Stimulated activated CD8-positive, alpha-beta memory T cell treated with anti-CD3 and anti-CD28 coated beads, Interleukin-4, amount 100 ng/mL, for 1 hour (primary cell): ENCODE data around the gene GTF2F2.
"Not testable (repeated sequence)": the region's sequence is repeated elsewhere in the genome, so short reads cannot be mapped to it uniquely, and the experiment has no call there.

Experiments used
- DNase-seq, 2 donors: peaks; one replicate each; pipeline ENCODE4 v3.0.0-alpha.2; 2020; ENCODE audit warnings: low read depth in 2 of 2, low spot score in 1 of 2

The GTF2F2 gene

DNA sequence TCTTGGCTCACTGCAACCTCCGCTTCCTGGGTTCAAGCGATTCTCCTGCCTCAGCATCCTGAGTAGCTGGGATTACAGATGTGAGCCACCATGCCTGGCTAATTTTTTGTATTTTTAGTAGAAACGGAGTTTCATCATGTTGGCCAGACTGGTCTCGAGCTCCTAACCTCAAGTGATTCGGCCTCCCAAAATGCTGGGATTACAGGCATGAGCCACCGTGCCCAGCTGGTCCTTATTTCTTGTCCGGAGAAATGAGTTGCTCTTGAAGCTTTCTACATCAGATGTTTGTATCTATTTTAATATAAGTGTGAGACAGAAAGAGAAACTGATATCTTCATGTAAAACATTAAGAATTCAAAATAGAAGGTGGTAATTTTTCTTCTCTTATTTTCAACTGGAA lies 124.4 kb downstream of the GTF2F2 start:
- not testable (repeated sequence) for DNase-seq

DNA sequence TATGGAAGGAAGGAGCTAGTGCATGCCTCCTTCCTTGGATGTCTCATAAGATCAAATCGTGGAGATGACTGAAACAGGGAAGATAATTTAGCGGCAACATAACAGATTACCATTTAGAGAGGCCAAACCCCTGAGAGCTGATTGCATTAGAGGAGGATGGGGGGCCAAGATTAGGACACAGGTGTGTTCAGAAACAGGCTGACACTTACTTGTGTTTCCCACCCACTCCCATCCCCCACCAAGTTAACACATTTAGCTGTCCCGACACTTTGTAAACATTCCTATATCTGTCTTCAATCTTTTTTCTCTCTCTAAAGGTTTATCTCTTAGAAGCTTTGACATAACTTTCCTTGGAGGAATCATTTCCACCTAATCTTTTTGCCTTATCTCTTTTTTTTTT lies 129.4 kb downstream of the GTF2F2 start:
- no peak for DNase-seq

DNA sequence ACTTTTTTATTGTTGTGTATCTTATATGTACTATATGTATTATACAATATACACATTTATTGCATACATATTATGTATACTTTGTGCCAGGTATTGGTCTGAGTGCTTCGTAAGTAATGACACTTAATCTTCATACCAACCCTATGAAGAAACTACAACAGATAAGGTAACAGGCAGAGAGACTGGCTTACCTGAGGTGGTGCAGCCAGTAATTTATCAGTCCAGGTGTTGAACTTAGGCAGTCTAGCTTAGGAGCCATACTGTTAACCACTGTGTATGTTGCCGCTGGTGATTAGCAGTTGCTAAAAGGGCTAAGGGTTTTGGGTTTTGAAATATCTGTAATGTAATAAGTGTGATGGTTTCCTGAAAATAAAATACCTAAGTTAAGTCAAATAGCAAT lies 134.1 kb downstream of the GTF2F2 start:
- no peak for DNase-seq

DNA sequence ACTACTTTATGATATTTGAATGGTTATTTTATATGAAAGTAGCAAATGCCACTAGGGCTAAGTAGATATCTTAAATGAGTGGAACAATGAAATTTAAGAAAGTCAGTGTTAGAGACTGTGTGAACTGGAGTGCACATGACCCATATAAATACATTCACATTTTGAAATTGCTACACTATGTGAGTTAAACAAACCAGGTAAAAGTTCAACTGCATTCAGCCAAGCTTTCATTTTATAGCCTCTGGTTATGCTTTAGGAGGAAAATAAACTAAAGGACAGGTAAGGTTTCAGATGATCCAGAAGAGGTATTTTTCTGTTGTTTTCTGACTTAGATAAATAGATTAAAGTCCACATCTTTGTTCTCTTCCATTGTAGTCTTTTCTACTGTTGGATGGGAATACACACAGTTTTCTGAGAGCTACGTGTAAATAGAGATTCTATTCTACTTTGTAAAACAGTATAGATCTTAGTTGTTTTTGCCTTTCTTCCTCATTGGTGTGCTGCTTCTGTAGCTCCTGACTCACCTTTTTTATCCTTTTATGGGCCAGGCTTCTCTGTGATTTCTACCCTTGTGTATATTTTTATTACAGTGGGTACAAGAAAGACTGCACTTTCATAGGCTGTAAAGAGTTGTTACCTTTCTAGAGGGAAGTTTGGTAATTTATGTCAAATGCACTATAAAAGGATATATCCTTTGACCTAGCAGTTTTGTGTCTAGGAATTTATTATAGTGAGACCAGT lies 135.1 kb downstream of the GTF2F2 start:
- DNase-seq, result no peak

DNA sequence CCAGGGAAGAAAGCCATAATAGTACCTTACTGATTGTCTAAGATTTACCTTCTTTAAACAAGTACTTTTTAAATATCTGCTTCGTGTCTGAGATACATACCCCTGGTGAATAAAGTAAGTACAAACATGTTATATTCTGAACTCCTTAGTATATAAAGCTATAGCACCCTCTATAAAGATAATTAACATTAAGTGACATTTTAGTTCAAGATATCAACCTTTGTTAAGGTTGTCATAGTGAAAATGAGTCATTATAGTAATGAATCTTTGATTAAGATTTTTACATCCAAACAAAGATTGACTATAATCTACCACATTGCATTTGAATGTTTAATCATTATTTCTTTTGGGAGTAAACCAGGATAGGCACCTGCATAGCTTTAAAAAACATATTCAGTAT lies 135.9 kb downstream of the GTF2F2 start:
- DNase-seq, result no peak

DNA sequence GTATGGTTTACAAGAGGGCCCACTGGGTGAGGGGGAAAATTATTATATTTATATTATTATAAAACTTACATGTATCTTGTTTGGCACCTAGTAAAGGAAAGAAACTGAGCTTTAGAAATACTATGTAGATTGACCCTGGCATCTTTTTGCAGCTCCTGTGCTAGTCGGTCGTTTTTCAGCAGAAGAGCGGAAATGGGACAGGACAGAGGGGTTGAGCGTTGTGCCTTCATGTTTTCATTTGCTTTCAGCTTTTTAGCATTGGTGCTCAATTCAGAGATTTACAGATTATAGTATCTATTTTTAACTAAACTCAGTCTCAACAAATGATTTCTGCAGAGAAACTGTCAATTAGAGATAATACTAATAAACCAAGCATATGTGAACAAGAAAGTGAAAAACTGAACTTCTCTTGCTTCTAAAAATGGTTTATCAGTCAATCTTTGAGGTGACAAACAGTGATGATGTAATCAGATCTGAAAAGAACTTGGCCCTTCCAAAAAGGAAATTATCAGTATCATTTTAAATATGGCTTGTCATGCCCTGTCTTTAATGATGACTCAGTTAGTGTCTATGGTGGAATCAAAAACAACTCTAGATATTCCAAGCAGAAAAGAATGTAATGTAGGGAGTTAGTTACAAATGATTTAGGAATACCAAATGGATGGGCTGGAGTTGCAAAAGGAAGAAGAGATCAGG lies 137.5 kb downstream of the GTF2F2 start:
- DNase-seq, result no peak

DNA sequence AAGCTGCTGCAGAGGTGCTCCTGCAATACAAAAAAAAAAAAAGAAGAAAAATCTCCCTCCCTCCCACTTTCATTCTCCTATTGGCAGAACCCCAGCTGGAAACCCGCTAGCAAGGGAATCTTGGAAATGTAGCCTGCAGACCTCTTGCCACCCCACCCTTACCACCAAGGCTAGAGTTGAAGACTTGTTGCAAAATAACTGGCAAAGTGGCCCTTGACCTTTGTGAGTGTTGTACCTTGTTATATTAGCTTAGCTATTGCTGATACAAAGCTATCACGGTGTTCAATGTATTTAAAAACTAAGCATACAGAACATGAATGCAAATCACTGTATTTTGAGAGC lies 138.0 kb downstream of the GTF2F2 start:
- DNase-seq, result no peak

DNA sequence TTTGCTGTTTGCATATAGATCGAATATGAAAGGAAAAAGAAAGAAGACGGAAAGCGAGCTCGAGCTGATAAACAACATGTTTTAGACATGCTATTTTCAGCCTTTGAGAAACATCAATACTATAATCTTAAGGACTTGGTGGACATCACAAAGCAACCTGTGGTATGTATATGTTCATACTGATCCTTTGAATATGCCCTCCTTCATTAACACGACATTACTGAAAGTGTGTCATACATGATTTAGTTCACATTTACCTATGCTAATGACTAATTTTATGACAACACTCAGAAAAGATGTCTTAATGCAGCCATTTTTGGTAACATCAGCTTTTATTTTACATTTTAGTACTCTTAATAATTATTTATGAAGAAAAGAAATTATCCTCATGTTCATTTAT lies 146.9 kb downstream of the GTF2F2 start:
- no peak for DNase-seq

DNA sequence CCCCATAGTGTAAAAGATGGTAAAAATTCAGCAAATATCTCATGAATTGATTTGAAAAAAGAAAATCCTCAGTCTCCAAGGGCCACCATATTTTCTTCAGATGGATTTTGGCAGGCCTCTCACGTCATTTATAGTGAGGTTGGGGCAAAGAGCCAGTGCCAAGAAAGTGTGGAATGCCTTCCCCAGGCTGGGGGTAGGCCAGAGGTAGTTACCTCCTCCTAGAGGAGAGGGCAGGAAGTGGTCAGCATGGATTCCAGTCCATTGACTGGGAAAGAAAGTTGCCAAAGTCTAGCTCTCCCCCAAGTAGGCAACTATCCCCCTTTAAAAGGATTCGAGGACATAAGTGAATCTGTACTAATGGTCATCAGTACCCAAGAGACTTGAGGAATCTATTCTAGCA lies 148.9 kb downstream of the GTF2F2 start:
- DNase-seq, result no peak

DNA sequence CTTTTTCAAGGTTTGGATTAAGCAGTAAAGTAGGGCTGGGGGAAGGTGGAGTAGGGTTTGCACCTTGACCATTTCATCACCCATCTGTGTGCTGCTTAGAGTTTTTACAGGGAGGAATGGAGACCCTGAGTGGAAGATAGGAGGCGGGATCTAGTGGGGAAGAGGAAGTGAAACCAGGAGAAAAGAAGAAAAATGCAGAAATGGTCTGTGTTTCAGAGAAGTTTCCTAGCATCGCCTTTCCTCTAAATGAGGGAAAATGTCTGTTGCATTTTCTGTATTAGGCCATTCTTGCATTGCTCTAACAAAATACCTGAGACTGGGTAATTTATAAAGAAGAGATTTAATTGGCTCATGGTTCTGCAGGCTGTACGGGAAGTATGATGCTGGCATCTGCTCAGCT lies 156.6 kb downstream of the GTF2F2 start:
- no peak for DNase-seq

DNA sequence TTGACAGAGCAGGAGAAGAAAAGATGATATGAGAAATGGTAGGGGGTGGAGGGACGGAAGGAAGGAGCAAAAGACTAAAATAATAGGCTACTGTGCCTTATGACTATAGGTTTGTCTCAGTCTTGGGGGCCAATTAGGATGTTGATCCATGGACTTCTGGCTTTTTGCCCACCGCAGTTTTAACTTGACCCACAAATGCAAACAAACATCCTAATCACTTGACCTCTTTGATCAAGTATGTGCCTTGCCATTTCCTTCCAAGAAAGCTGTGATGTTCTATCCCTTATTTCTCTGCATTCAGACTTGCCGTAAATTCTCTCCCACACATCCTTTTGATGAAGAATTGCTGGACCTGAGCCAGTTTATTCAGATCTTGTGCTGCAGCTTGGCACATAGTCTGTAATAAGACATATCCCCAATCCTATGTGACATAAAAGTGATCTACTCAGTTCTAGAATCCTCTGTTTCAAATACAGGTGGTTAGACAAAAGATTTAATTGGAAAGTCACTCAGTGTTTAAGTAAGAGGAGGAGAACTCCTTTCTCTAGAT lies 157.9 kb downstream of the GTF2F2 start:
- no peak for DNase-seq

DNA sequence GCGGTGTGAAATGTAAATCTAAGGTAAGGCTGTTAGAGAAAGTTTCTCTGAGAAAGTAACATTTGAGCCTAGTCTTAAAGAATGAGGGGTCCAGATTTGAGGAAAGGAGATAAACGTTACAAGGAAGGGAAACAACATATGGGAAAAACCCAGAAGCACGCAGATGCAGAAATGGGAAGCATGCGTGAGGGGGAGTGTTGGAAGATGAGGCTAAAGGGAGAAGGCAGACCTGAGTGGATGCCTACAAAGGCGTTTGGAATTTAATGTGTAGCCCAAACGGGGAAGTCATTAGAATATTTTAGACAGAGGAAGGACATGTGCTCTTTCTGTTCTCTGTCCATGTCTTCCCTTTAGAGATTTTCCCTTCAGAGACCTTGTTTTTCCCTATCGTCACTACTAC lies 159.7 kb downstream of the GTF2F2 start:
- DNase-seq, result no peak

DNA sequence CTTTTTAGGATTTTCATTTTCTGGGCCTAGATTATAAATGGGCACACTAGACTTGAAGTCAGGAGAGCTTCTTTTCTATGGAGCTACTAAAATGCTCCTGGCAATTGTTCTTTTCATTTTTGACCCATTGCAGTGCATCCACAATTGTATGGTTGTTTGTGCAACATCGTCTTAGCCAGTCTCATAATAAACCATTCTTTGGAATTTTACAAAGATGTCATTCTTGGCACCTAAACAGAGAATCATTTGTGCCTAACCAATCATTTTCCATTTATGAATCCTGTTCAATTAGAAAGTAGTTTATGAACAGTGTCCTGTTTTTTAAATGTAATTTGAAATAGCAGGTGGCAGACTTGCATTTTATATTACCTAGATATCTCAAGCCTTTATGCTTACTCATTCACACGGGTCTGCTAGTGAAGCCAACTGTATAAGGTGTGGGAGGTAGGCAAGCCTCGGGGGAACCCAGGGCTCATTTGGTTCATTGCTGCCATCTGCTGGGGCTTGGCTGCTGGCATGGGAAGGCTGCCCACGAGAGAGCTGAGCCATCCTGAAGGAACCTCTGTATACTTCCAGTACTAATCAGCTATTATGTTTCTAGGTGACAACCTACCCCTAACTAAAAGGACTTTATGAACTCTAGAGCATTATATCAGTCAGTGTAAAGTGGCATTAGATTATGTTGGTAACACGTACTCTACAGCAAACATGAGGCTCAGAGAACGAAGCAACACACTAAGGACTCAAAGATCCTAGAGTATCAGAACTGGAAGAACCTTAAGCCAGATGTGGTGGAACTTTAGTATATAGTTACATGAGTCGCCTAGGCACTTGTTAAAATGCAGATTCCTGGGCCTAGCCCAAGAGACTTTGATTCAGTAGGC lies 160.7 kb downstream of the GTF2F2 start:
- peak in 1 of 2 donors; percentile 9 for DNase-seq

DNA sequence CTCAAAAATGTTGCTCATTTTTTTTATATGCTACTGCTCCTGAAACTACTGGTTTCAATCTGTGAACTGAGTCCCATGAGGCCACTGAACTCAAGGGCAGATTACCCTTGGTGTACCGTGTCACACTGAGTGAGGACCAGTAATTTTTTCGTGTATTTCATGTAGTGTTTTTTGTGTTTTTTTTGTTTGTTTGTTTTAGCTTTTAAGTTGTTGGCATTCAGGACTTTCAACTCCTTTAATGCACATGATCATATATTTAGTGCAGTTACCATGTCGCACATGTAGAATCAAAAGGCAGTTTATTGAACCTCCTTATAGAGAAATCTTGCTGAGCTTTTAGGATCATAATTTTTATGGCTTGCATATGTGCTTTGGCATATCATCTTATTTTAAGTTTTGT lies 162.7 kb downstream of the GTF2F2 start:
- no peak for DNase-seq

DNA sequence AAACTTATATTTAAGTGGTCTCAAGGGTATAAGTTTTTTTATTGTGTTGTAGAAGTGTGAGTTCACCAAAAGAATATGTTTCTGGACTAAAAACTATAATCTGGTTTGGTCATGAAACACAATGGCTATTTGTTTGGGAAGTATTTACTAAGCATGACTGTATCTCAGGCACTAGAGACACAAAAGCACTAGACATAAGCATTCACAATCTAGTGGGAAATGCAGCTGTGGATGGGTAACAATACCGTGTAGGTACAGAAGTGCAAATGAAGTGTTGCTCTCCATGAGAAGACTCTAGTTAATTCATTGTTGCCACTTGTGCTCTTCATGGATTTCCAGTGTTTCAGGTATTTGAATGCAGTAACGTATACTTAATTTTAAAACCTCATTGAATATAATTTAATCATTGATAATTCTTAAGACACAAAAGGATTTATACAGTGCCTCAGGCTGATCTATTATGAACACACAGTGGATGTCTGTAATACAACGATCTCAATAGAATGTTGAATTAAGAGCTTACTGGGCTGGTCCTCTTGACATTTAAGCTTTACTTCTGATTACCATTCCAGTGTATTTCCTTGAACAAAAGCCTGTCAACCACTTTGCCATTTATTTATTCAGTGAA lies 169.7 kb downstream of the GTF2F2 start:
- no peak for DNase-seq

DNA sequence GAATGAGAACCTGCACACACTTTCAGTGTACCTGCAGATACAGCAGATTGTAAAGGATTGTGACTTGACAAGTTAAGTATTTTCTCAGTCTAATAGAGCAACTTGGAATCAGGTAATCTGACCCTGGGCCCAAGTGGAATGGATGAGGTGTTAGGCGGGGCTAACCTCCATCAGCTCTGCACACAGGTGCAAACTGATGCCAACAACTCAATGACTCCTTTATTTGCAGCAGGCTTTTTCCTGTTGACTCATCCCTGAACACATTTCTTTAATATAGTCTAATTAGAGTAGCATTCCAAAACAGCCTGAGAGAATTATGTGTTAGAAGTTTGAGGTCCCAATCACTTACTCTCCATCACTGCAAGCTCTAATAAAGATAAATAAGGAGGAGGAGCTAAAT lies 171.9 kb downstream of the GTF2F2 start:
- DNase-seq, result no peak

DNA sequence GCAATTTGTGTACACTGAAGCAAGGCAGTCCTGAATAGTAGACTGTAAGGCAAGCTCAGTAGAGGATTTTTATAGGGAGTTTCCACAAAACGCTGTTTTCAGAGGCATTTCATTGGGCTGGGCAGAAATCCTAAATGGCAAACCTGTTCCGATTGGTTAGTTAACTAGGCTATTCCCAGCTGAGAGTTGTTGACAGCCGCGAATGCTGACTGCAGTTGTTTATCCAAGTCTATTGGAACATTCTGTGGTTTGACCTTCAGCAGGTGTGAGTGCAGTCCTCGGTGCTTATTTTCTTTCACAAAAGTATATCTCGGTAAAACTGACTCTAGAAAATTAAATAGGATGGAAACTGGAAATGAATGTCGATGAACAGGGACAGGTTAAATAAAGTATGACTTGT lies 175.2 kb downstream of the GTF2F2 start:
- no peak for DNase-seq

DNA sequence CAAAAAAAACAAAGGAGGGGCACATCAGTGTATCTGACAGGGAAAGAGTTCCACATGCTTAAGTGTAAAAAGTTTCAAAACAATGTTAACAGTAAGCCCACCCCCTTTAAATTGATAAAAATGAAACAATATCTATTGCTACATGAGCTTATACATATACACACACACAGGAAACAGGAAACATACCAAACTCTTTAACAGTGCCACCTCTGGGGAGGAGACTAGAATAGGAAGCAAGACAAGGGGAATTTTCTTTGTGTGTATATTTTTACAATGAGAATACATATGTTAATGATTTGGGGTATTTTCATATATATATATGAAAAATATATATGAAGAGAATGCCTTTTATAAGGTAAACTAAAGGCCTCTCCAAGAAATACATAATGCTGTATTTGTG lies 175.9 kb downstream of the GTF2F2 start:
- DNase-seq, result no peak

DNA sequence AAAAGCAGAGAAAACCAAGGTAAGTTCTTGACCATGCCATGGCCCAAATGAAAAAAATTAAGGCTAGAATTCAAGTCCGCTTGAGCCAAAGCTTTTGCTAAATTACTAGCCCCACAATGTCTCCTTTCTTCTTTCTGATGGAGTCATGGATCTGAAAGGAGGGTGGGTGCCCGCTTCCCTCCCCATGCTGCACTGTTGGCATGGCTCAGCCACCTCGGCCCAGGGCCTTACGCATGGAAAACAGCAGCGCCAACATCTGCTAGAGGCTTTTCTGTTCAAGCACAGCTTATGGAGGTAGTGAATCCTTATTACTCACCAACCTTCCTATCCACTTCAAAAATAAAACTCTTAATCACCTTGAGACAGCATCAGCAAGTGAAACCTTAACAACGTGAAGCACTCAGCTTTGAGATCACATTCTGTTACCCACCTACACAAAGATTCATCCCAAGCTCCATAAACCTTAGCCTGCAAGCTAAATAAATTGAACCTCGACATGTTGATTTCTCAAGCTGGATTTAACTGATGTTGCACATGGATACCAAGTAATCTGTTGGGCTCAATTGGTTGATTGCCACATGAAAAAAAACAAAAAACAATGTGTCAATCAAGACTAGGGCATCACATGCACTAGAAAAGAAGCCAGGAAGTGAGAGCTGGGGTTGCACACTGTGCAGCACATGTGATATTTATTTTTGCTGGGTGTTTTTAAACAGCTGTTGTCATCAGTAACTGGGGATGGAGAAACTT lies 177.3 kb downstream of the GTF2F2 start:
- no peak for DNase-seq

DNA sequence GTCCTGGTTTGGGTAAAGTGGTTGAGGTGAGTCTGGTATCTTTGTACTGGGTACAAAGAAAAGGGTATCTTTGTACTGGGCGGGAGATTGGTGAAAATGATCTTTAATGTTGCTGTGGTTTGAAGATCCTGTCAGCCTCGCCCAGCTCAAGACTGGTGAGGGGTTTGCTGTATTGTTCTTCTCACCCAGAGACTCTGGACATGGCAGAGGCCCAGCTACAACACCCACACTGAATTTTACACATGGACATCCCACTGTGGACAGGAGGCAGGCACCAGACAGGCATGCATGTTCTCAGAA lies 177.8 kb downstream of the GTF2F2 start:
- DNase-seq, result no peak

DNA sequence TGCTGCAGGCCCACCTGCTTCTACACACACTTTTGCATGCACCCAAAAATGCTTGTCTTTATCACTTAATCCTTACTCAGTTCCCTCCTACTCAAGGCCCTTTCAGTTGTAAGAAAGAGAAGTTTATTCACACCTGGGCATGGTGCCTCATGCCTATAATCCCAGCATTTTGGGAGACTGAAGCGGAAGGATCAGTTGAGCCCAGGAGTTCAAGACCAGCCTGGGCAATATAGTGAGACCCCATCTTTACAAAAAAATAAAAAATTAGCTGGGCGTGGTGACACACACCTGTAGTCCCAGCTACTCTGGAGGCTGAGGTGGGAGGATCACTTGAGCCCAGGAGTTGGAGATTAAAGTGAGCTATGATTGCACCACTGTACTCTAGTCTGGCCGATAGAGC lies 178.2 kb downstream of the GTF2F2 start:
- DNase-seq, result not testable (repeated sequence)
